Thyroid gland (tissue), 4 donors: Measurements from ENCODE around the gene ABCC3. TPM values are rescaled to one million over a fixed set of nuclear protein-coding genes. Genes with fewer than 3 reads are reported as not detected.

Experiments
- DNase-seq, 2 donors: peaks; one replicate each; pipeline ENCODE4 v3.0.0-alpha.2; 2019
- H3K27ac ChIP-seq, 3 donors: fragments of 200-600 bp; sonication (generic); 1 replicate in 2 of 3; 2 replicates in 1 of 3; pipeline ENCODE4 v1.5.1; 2016 to 2019; ENCODE audit warnings: mild to moderate bottlenecking in 1 of 3, moderate library complexity in 1 of 3
- H3K27me3 ChIP-seq: fragments of 200-600 bp; sonication (generic); one replicate; pipeline ENCODE4 v1.5.1; 2019
- H3K36me3 ChIP-seq, 2 donors: fragments of 200-600 bp; sonication (generic); one replicate each; pipeline ENCODE4 v1.5.1; 2016 to 2019
- H3K4me1 ChIP-seq, 2 donors: fragments of 200-600 bp; sonication (generic); one replicate each; pipeline ENCODE4 v1.5.1; 2017 to 2019
- H3K4me3 ChIP-seq, 3 donors: fragments of 200-600 bp; sonication (generic); replicated peaks in 1 of 3; 1 replicate in 2 of 3; 2 replicates in 1 of 3; pipeline ENCODE4 v1.5.1; 2016; ENCODE audit warnings: mild to moderate bottlenecking in 1 of 3
- H3K9me3 ChIP-seq: fragments of 200-600 bp; sonication (generic); one replicate; pipeline ENCODE4 v1.5.1; 2017
- CTCF ChIP-seq, 6 experiments: fragments of 200-600 bp in 3 of 6; fragments of 450-650 bp in 3 of 6; sonication (generic) in 3 of 6; IDR thresholded peaks; one replicate each; pipeline ENCODE4 v1.5.1; 2016 to 2019; ENCODE audit warnings: antibody characterized with exemption in 6 of 6, mild to moderate bottlenecking in 2 of 6, inconsistent platforms in 1 of 6, moderate library complexity in 1 of 6
- POLR2A ChIP-seq, 2 donors: fragments of 450-650 bp; IDR thresholded peaks; one replicate each; pipeline ENCODE4 v1.6.1; 2017; ENCODE audit warnings: antibody characterized with exemption in 2 of 2, mild to moderate bottlenecking in 2 of 2, moderate library complexity in 1 of 2
- WGBS, 2 donors: methylation state at CpG; one replicate each; pipeline ENCODE4 v1.1.5; 2017; 5-methylcytosine and 5-hydroxymethylcytosine counted together
- intact Hi-C: fragments of 100-400 bp; cut with DNase I; formaldehyde crosslinking; loops from one replicate; pipeline ENCODE4 v1.15.1; 2023
- total RNA-seq, 4 donors: library from RNA; depleted of rRNA; stranded (reverse); fragments of >200 nt; gene quantifications; one replicate each; pipeline ENCODE4 v1.2.3, GENCODE V29; 2016

ABCC3 gene
- total RNA-seq, 4 donors from 2014 or later = 51.0 to 189 (median 131) TPM

GRCh38 chr17:50627782-50628601, 6.7 kb upstream of the ABCC3 start:
- TF ChIP-seq POLR2A (IDR thresholded peaks at IDR 0.05) = no peak
- no peak for TF ChIP-seq CTCF (IDR thresholded peaks at IDR 0.05)
- H3K4me3 ChIP-seq = no peak overlapping the region
- peaks cover 31 to 33% of the 10 kb centered on the region in 2 donors for H3K4me1 ChIP-seq
- H3K36me3 ChIP-seq = no peaks in the 10 kb centered on the region
- peak; percentile 65 to 71 for DNase-seq
- intact Hi-C loops = loop anchor here (10.0 kb wide), 1 partner anchor 143 kb away; no protein-coding TSS in a partner anchor
- H3K9me3 ChIP-seq = no peaks in the 10 kb centered on the region
- WGBS, 2 donors = 33 to 42% methylated on average over 13 to 16 of the region's 17 CpGs
- peak overlapping the region; percentile 18 to 45 (median 31) for H3K27ac ChIP-seq
- H3K27me3 ChIP-seq = no peaks in the 10 kb centered on the region

GRCh38 chr17:50629902-50630301, 4.8 kb upstream of the ABCC3 start:
- peaks cover 38% of the 10 kb centered on the region in 2 donors for H3K4me1 ChIP-seq
- intact Hi-C loops = loop anchor here (5.0 to 10.0 kb wide), 3 partner anchors 52 to 145 kb away; no protein-coding TSS in a partner anchor
- no peaks in the 10 kb centered on the region for H3K27me3 ChIP-seq
- TF ChIP-seq POLR2A (IDR thresholded peaks at IDR 0.05) = no peak
- no peak for TF ChIP-seq CTCF (IDR thresholded peaks at IDR 0.05)
- DNase-seq = no peak
- no peak overlapping the region for H3K27ac ChIP-seq
- H3K9me3 ChIP-seq = no peaks in the 10 kb centered on the region
- H3K36me3 ChIP-seq = no peaks in the 10 kb centered on the region
- no peak overlapping the region for H3K4me3 ChIP-seq
- 80 to 82% methylated on average over 6 of the region's 6 CpGs for WGBS, 2 donors

- H3K9me3 ChIP-seq = no peaks in the 10 kb centered on the region
- peaks cover 36 to 38% of the 10 kb centered on the region in 2 donors for H3K4me1 ChIP-seq
- H3K27ac ChIP-seq = no peak overlapping the region
- DNase-seq = peak; percentile 84 to 87
- intact Hi-C loops = loop anchor here (5.0 kb wide), 2 partner anchors 52 to 67 kb away; no protein-coding TSS in a partner anchor
- TF ChIP-seq POLR2A (IDR thresholded peaks at IDR 0.05) (no peak), CTCF (IDR thresholded peaks at IDR 0.05) (peak; percentile 72 to 98 (median 94))
- WGBS, 2 donors = 65 to 69% methylated on average over 6 to 7 of the region's 7 CpGs
- no peaks in the 10 kb centered on the region for H3K27me3 ChIP-seq
- H3K4me3 ChIP-seq = no peak overlapping the region
- no peaks in the 10 kb centered on the region for H3K36me3 ChIP-seq
Measured at GRCh38 chr17:50630524-50631194, 4.0 kb upstream of the ABCC3 start.

GRCh38 chr17:50631195-50631907, 3.3 kb upstream of the ABCC3 start:
- H3K9me3 ChIP-seq = no peaks in the 10 kb centered on the region
- H3K4me3 ChIP-seq = no peak overlapping the region
- H3K36me3 ChIP-seq = no peaks in the 10 kb centered on the region
- H3K27me3 ChIP-seq = no peaks in the 10 kb centered on the region
- TF ChIP-seq CTCF (IDR thresholded peaks at IDR 0.05) (no peak), POLR2A (IDR thresholded peaks at IDR 0.05) (no peak)
- peaks cover 32 to 34% of the 10 kb centered on the region in 2 donors for H3K4me1 ChIP-seq
- H3K27ac ChIP-seq = no peak overlapping the region
- WGBS, 2 donors = 71 to 77% methylated on average over 10 to 11 of the region's 11 CpGs
- no peak for DNase-seq
- intact Hi-C loops = loop anchor here (5.0 kb wide), 2 partner anchors 51 to 66 kb away; no protein-coding TSS in a partner anchor
